Lung (tissue), 12 donors: Measurements from ENCODE around the gene LBHD2. TPM values are rescaled to one million over a fixed set of nuclear protein-coding genes. Genes with fewer than 3 reads are reported as not detected.

Source experiments
- ATAC-seq: fragments of 200-7000 bp; cut with Tn5 transposase; one replicate; pipeline ENCODE4 v1.9.1; 2020; ENCODE audit warnings: moderate number of reproducible peaks; ENCODE audit not compliant: insufficient read depth, low FRiP score
- DNase-seq, 3 donors: peaks; one replicate each; pipeline ENCODE4 v3.0.0-alpha.2; 2013 to 2017
- H3K27ac ChIP-seq, 2 donors: one replicate each; pipeline ENCODE4 v1.5.1; 2013; ENCODE audit warnings: mild to moderate bottlenecking in 2 of 2, moderate library complexity in 2 of 2, control low read depth in 1 of 2, inconsistent platforms in 1 of 2, low read depth in 1 of 2, low read length in 1 of 2
- H3K27me3 ChIP-seq, 3 donors: one replicate each; pipeline ENCODE4 v1.5.1; 2013; ENCODE audit warnings: low read length in 2 of 3; ENCODE audit not compliant: control insufficient read depth in 3 of 3, insufficient read depth in 3 of 3
- H3K36me3 ChIP-seq, 4 donors: one replicate each; pipeline ENCODE4 v1.5.1; 2013; ENCODE audit warnings: low read length in 4 of 4, mild to moderate bottlenecking in 1 of 4, moderate library complexity in 1 of 4; ENCODE audit not compliant: control insufficient read depth in 4 of 4, insufficient read depth in 4 of 4
- H3K4me1 ChIP-seq, 5 donors: one replicate each; pipeline ENCODE4 v1.5.1; 2013; ENCODE audit warnings: low read length in 5 of 5, mild to moderate bottlenecking in 2 of 5, moderate library complexity in 1 of 5; ENCODE audit not compliant: control insufficient read depth in 5 of 5, insufficient read depth in 5 of 5
- H3K4me3 ChIP-seq: one replicate; pipeline ENCODE4 v1.5.1; 2013; ENCODE audit warnings: mild to moderate bottlenecking, control low read depth, moderate library complexity
- H3K9ac ChIP-seq, 2 donors: one replicate each; pipeline ENCODE4 v1.5.1; 2013; ENCODE audit warnings: low read length in 2 of 2, control low read depth in 1 of 2; ENCODE audit not compliant: insufficient read depth in 1 of 2
- H3K9me3 ChIP-seq, 4 donors: one replicate each; pipeline ENCODE4 v1.5.1; 2013; ENCODE audit warnings: low read length in 3 of 4, mild to moderate bottlenecking in 1 of 4, moderate library complexity in 1 of 4; ENCODE audit not compliant: control insufficient read depth in 4 of 4, insufficient read depth in 3 of 4
- CTCF ChIP-seq: IDR thresholded peaks from 2 replicates; pipeline ENCODE4 v1.5.1; 2012; ENCODE audit warnings: mild to moderate bottlenecking; ENCODE audit errors: control extremely low read depth, extremely low read depth
- WGBS, 2 donors: extraction: QIAGEN DNeasy Blood & Tissue Kit; methylation state at CpG; one replicate each; pipeline ENCODE4 v1.1.7; 2013; 5-methylcytosine and 5-hydroxymethylcytosine counted together
- polyA plus RNA-seq, 2 donors: library from polyadenylated mRNA; stranded (reverse); fragments of 200-250 nt; gene quantifications; one replicate each; pipeline ENCODE4 v1.2.1, GENCODE V29; 2013
- total RNA-seq, 2 donors: library from RNA; depleted of rRNA in 1 of 2; stranded (reverse); fragments of >200 nt in 1 of 2; gene quantifications; one replicate each; pipeline ENCODE4 v1.2.1, GENCODE V29; 2014 to 2021
- donor health status: control.
- donor health status: control.
- donor health status: Bipolar disorder and iron deficiency.
- donor health status: healthy.
- donor health status: DM: yes; HTN: yes; CAD: no.

The LBHD2 gene
- total and polyA plus RNA-seq, 4 donors, result 0.08 TPM; not detected in 3

DNA sequence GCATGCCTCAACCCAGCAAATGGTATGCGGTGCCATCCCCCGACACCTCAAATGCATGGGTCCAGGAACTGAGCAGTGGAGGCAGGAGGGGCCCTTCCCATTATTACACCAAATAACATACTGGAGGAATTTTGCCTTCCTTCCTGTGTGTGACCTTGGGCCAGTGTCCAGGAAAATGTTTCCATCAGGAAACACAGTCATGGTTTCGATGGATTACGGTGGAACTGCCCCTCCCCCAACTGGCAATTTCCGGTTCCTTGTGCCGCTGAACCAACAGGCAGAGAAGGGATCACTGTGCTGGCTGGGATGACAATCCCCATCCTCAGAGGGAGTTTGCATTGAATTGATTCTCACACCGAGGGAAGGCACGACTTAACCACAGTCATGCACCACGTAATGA is 17.6 kb upstream of the LBHD2 start:
- H3K27ac ChIP-seq, result peak overlapping the region in 1 of 2 donors; percentile 58
- no peak for TF ChIP-seq CTCF
- DNase-seq, result peak in 2 of 3 donors; percentile 35 to 64

GRCh38 chr14:103067231-103067954 is 16.6 kb upstream of the LBHD2 start:
- peak; percentile 42 for ATAC-seq
- no peaks in the 10 kb centered on the region for H3K9me3 ChIP-seq
- no peak overlapping the region for H3K4me3 ChIP-seq
- H3K27me3 ChIP-seq, result no peaks in the 10 kb centered on the region
- no peak for TF ChIP-seq CTCF
- H3K27ac ChIP-seq, result peak overlapping the region in 1 of 2 donors; percentile 42
- no peaks in the 10 kb centered on the region for H3K36me3 ChIP-seq
- no peak overlapping the region for H3K9ac ChIP-seq
- DNase-seq, result no peak
- H3K4me1 ChIP-seq, result peaks cover 0 to 11% (median 0%) of the 10 kb centered on the region in 5 donors
- WGBS, 2 donors, result 62 to 72% methylated on average over 8 of the region's 8 CpGs

More for the DNA sequence above, 17.6 kb upstream of the LBHD2 start:
- H3K4me3 ChIP-seq, result no peak overlapping the region
- ATAC-seq, result no peak
- 56 to 69% methylated on average over 9 of the region's 9 CpGs for WGBS, 2 donors
- peaks cover 0 to 5% (median 0%) of the 10 kb centered on the region in 5 donors for H3K4me1 ChIP-seq
- H3K9ac ChIP-seq, result no peak overlapping the region
- H3K27me3 ChIP-seq, result no peaks in the 10 kb centered on the region
- H3K36me3 ChIP-seq, result no peaks in the 10 kb centered on the region
- H3K9me3 ChIP-seq, result no peaks in the 10 kb centered on the region

- Histone ChIP-seq H3K9me3 (no peaks in the 10 kb centered on the region), H3K36me3 (no peaks in the 10 kb centered on the region), H3K4me1 (peaks cover 0 to 11% (median 0%) of the 10 kb centered on the region in 5 donors), H3K27me3 (no peaks in the 10 kb centered on the region), H3K27ac (peak overlapping the region in 1 of 2 donors; percentile 42), H3K9ac (no peak overlapping the region), H3K4me3 (no peak overlapping the region)
- DNase-seq (no peak), ATAC-seq (no peak)
- 71 to 77% methylated on average over 22 of the region's 22 CpGs for WGBS, 2 donors
- TF ChIP-seq CTCF, result no peak
Observed at GRCh38 chr14:103068351-103069073, 15.5 kb upstream of the LBHD2 start.
